ENCODE measurements around the gene IL1RAPL1.

Gene IL1RAPL1

GRCh38 chrX:29604381-29604780 is 1017.1 kb downstream of the IL1RAPL1 start:
- TF ChIP-seq CTCF (conservative IDR thresholded peaks at IDR 0.05; ENCODE audit: low read length), result no peak
- no peak for DNase-seq (ENCODE audit: low read depth)
- no peak overlapping the region for H3K4me3 ChIP-seq (ENCODE audit: low read length)

- DNase-seq (ENCODE audit: low read depth), result peak; percentile 11
- no peak overlapping the region for H3K4me3 ChIP-seq (ENCODE audit: low read length)
- no peak for TF ChIP-seq CTCF (conservative IDR thresholded peaks at IDR 0.05; ENCODE audit: low read length)
These were observed 1030.0 kb downstream of the IL1RAPL1 start for GRCh38 chrX:29617276-29617675.

GRCh38 chrX:29617725-29618124 is 1030.5 kb downstream of the IL1RAPL1 start:
- TF ChIP-seq CTCF (conservative IDR thresholded peaks at IDR 0.05; ENCODE audit: low read length), result no peak
- no peak overlapping the region for H3K4me3 ChIP-seq (ENCODE audit: low read length)
- no peak for DNase-seq (ENCODE audit: low read depth)

- DNase-seq (ENCODE audit: low read depth), result no peak
- H3K4me3 ChIP-seq (ENCODE audit: low read length), result no peak overlapping the region
- no peak for TF ChIP-seq CTCF (conservative IDR thresholded peaks at IDR 0.05; ENCODE audit: low read length)
These were observed 1040.6 kb downstream of the IL1RAPL1 start for GRCh38 chrX:29627833-29628232.

GRCh38 chrX:29634516-29634915 is 1047.3 kb downstream of the IL1RAPL1 start:
- no peak for DNase-seq (ENCODE audit: low read depth)
- no peak for TF ChIP-seq CTCF (conservative IDR thresholded peaks at IDR 0.05; ENCODE audit: low read length)
- no peak overlapping the region for H3K4me3 ChIP-seq (ENCODE audit: low read length)

- no peak overlapping the region for H3K4me3 ChIP-seq (ENCODE audit: low read length)
- no peak for DNase-seq (ENCODE audit: low read depth)
- TF ChIP-seq CTCF (conservative IDR thresholded peaks at IDR 0.05; ENCODE audit: low read length), result no peak
These were observed 1049.1 kb downstream of the IL1RAPL1 start for GRCh38 chrX:29636331-29636730.

- no peak overlapping the region for H3K4me3 ChIP-seq (ENCODE audit: low read length)
- TF ChIP-seq CTCF (conservative IDR thresholded peaks at IDR 0.05; ENCODE audit: low read length), result no peak
- no peak for DNase-seq (ENCODE audit: low read depth)
These were observed 1052.9 kb downstream of the IL1RAPL1 start for GRCh38 chrX:29640106-29640505.

Measured in AG10803 (cell line).